ENCODE results near the gene CLGN.
"Not testable (repeated sequence)": the region's sequence is repeated elsewhere in the genome, so short reads cannot be mapped to it uniquely, and the experiment has no call there.

Gene CLGN, protein sequence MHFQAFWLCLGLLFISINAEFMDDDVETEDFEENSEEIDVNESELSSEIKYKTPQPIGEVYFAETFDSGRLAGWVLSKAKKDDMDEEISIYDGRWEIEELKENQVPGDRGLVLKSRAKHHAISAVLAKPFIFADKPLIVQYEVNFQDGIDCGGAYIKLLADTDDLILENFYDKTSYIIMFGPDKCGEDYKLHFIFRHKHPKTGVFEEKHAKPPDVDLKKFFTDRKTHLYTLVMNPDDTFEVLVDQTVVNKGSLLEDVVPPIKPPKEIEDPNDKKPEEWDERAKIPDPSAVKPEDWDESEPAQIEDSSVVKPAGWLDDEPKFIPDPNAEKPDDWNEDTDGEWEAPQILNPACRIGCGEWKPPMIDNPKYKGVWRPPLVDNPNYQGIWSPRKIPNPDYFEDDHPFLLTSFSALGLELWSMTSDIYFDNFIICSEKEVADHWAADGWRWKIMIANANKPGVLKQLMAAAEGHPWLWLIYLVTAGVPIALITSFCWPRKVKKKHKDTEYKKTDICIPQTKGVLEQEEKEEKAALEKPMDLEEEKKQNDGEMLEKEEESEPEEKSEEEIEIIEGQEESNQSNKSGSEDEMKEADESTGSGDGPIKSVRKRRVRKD

GRCh38 chr4:140427106-140427918, at the start of gene CLGN:
CLGN (minus strand) TSS chr4:140427648; CDS start chr4:140413078, 14,570 bp downstream.
- peak; percentile 32 to 36 for DNase-seq

- DNase-seq: no peak
Observed at GRCh38 chr4:140472156-140472555, 44.7 kb upstream of the CLGN start.

DNA sequence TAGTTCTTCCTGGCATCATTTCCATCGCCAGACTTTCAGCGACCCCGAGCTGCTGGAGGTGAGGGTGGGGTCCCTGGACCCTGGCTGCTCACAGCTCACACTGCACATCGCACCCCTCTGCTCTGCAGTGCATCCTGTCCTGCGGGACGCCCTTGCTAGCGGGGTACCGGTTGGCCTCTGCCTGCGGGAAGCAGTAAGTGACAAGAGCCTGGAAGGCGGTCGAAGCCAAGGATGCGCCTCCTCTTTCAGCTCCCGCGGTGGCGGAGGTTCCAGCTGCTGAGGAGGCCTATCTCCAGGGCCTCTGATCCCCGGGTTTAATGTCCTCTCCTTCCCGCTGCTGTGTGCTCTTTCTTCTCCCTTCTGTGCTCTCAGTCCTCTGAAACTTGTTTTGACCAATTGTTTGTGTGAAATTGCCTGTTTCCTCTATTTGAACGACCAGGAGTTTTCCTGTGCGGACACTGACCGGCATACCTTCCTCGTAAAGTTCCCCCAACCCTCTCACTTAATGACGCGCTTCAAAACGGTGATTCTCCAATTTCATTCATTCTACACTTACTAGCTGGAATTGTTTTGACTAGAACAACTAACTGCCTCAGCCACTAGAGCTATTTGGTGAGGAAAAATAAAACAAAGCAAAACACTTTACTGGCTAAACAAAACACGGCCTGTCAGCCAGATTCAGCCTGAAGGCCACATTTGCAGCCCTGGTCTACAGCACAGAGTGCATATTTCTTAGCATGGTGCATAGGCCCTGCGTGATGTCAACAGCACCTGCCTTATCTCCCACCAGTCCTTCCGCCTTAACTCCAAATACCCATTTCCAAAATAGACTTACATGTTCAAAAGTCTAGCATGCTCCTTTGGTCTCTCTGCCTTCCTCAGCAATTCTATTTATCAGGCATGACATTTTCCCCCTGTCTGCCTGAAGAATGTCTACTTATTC, 42.6 kb upstream of the CLGN start:
- no peak for DNase-seq

DNA sequence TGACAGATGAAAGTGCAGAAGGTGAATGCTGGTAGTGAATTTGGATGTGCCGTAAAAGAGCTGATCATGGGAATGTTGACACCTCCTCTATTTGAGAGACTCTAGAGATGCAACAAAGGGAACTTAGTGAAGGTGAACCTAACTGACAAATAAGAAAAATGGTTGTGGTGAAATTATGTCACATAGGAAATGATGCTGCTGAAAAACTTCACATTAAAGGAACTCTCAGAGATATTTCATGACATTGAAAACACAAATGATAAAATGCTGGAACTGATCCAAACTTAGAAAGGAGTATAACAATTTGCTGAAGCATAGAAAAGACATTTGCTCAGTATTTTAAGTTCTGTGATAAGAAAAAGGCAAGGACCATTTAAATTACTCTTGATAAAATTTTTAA, 38.7 kb upstream of the CLGN start:
- DNase-seq: no peak

DNA sequence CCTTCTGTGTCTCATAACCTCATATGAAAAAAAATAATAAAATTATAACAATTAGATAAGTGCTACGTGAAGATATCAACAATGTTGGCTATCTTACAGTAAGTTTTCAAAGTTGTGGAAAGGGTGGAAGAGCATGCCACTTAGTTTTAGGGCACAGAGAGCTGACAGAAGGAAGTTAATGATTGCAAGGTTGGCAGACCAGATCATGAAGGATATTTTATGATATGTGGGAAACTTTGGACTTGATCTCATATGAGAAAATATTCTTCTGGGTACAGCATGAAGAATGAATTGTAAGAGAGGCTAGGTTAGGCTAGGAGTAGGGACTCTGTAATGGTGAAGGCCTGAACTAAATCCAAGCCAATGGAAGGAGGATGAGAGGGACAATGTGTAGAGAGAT, 36.2 kb upstream of the CLGN start:
- DNase-seq: no peak

- no peak for DNase-seq
Observed at GRCh38 chr4:140463182-140463581, 35.7 kb upstream of the CLGN start.

GRCh38 chr4:140450352-140450751, 22.9 kb upstream of the CLGN start:
- no peak for DNase-seq

DNA sequence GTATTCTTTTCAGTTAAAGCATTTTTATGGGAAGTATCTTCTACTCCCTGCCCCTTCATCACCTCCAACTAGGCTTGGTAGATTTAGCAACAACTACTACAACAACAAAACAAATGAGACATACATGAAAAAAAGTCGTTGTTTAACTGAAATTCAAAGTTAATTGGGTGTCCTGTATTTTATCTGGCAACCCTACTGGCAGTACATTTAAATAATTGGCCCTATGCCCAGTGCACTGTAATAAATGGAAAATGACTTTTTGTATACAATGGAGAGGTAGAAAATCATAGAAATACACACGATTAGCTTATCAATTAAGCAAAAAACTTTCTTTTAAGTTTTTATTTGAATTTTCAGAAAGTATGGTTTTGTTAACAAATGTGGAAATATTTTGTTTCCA, 21.4 kb upstream of the CLGN start:
- no peak for DNase-seq

DNA sequence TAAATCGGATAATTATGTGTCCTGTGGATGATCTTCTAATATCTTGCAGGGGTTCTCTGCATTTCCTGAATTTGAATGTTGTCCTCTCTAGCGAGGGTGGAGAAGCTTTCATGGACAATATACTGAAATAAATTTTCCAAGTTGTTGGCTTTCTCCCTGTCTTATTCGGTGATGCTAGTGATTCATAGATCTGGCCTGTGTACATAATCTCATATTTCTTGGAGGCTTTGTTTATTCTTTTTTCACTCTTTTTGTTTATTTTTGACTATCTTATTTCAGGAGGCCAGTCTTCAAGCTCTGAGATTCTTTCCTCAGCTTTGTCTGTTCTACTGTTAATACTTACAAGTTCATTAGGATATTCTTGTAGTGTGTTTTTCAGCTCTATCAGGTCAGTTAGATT, 20.7 kb upstream of the CLGN start:
- no peak for DNase-seq

GRCh38 chr4:140444347-140444746, 16.9 kb upstream of the CLGN start:
- not testable (repeated sequence) for DNase-seq

- no peak for DNase-seq
Observed at GRCh38 chr4:140439644-140440142, 12.2 kb upstream of the CLGN start.

GRCh38 chr4:140427919-140428471, 547 bp upstream of the CLGN start:
- DNase-seq: peak; percentile 24 to 31

GRCh38 chr4:140426610-140427105, 790 bp downstream of the CLGN start:
- DNase-seq: peak; percentile 1 to 6

DNA sequence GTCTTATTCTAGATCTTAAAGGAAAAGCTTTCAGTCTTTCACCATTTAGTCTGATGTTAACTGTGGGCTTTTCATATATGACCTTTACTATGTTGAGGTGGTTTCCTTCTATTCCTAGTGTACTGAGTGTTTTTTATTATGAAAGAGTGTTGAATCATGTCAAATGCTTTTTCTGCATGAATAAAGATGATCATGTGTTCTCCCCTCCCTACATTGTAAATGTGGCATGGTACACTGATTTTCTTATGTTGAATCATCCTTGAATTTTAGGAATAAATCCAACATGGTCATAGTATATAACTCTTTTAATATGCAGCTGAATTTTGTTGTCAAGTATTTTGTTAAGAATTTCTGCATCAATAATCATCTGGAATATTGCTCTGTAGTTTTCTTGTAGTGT, 4.3 kb downstream of the CLGN start:
- DNase-seq: no peak

GRCh38 chr4:140413130-140413969, 14.1 kb downstream of the CLGN start:
- not testable (repeated sequence) for DNase-seq

DNA sequence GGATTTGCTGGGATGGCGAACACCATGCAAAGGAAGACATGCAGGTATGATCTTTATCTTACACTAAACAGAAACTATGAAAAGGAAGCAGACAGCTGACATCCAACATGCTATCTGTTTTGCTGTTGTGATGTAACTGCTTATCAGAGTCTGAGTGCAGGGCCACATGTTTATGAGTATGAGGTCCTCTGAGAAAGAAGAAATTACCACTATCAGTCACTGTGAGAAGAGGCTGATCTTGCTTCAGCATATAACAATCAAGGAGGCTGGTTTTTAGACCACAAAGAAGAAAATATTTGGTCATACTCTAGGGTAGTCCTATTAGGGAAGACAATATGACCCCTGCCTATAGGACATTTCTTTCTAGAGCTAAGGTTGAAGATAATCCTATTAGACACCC, 18.5 kb downstream of the CLGN start:
- no peak for DNase-seq

GRCh38 chr4:140406292-140406691, 21.2 kb downstream of the CLGN start:
- DNase-seq: no peak

DNA sequence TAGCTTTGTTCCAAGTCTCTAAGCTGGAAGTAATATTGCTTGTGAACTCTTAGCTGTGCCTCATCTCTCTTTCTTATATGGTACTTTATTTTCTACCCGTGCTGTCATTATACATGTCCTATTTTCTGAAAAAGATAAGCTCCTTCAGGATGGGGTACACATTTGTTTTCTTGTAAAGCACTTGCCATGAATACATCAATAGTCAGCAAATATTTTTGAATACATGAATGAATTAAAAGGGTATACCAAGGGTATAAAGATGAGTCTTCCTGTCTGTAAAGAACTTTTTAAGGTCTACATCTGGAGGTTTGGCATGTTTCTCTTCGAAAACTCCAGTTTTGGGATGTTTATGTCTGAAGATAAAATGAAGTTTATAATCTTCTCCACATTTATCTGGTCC, 27.3 kb downstream of the CLGN start:
- DNase-seq: no peak

DNA sequence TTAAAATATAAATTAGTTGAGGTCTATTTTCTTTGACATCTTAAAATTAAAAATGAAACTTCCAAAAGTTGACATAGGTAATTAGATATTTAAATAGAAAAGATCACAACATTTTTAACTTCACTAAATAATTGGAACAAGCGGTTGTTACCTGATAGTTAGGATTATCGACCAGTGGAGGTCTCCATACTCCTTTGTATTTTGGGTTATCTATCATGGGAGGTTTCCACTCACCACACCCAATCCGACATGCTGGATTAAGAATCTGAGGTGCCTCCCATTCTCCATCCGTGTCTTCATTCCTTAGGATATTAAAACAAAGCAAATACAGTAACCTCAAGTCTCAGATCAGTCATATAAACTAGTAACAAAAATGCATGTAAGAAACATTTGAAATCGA, 31.8 kb downstream of the CLGN start:
- DNase-seq: no peak

DNA sequence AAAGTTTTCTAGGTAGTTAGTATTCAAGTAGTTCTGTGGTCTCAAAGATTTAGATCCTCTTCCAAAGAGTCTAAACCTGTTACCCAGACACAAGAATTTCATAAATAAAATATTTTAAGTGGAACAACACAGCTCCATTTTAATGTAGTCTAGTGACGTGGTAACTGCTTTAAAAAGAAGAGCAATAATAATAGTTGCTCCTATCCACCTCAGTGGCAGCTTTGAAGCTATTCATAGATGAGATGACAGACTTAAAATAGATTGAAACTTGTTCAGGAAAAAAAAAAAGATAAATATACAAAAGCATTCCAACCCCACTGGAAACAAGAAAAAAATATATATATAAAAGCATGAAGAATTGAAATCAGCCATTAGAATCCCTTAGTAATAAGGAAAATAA, 39.4 kb downstream of the CLGN start:
- no peak for DNase-seq

- DNase-seq: no peak
Observed at GRCh38 chr4:140382732-140383131, 44.7 kb downstream of the CLGN start.

Measured in inflammatory macrophage treated with lipopolysaccharide for 1 hour (primary cell).